ENCODE measurements around the gene NUP37.

The NUP37 gene

GRCh38 chr12:102110782-102111181 lies 9.1 kb downstream of the NUP37 start:
- TF ChIP-seq, protein P1, sequence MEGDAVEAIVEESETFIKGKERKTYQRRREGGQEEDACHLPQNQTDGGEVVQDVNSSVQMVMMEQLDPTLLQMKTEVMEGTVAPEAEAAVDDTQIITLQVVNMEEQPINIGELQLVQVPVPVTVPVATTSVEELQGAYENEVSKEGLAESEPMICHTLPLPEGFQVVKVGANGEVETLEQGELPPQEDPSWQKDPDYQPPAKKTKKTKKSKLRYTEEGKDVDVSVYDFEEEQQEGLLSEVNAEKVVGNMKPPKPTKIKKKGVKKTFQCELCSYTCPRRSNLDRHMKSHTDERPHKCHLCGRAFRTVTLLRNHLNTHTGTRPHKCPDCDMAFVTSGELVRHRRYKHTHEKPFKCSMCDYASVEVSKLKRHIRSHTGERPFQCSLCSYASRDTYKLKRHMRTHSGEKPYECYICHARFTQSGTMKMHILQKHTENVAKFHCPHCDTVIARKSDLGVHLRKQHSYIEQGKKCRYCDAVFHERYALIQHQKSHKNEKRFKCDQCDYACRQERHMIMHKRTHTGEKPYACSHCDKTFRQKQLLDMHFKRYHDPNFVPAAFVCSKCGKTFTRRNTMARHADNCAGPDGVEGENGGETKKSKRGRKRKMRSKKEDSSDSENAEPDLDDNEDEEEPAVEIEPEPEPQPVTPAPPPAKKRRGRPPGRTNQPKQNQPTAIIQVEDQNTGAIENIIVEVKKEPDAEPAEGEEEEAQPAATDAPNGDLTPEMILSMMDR (IDR thresholded peaks at IDR 0.05; ENCODE audit: low read depth, low read length): no peak
- TF ChIP-seq MYC (IDR thresholded peaks at IDR 0.05; ENCODE audit: low read depth, low read length) (no peak), POLR2A (IDR thresholded peaks at IDR 0.05; ENCODE audit: extremely low read depth, insufficient read length) (no peak)
- TF ChIP-seq, protein P2, sequence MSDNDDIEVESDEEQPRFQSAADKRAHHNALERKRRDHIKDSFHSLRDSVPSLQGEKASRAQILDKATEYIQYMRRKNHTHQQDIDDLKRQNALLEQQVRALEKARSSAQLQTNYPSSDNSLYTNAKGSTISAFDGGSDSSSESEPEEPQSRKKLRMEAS (IDR thresholded peaks at IDR 0.05; ENCODE audit: low read depth, low read length): no peak
- no peak for DNase-seq (ENCODE audit: low read depth)
- H3K4me3 ChIP-seq (ENCODE audit: low read depth, low read length): no peak overlapping the region

DNA sequence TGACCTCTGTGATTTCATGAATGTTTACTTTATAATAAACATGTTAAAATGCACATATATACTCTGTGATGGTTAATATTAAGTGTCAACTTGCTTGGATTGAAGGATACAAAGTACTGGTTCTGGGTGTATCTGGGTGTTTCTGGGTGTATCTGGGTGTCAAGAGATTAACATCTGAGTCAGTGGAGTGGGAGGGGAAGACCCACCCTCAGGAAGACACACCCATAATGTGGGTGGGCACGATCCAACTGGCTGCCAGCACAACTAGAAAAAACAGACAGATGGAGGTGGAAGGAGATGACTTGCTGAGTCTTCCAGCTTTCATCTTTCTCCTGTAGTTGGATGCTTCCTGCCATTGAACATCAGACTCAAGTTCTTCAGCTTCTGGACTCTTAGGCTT lies 11.9 kb downstream of the NUP37 start:
- no peak overlapping the region for H3K4me3 ChIP-seq (ENCODE audit: low read depth, low read length)
- TF ChIP-seq MYC (IDR thresholded peaks at IDR 0.05; ENCODE audit: low read depth, low read length): no peak
- TF ChIP-seq, protein P2 (IDR thresholded peaks at IDR 0.05; ENCODE audit: low read depth, low read length): no peak
- TF ChIP-seq POLR2A (IDR thresholded peaks at IDR 0.05; ENCODE audit: extremely low read depth, insufficient read length): no peak
- TF ChIP-seq, protein P1 (IDR thresholded peaks at IDR 0.05; ENCODE audit: low read depth, low read length): no peak
- no peak for DNase-seq (ENCODE audit: low read depth)

GRCh38 chr12:102106905-102107304 lies 13.0 kb downstream of the NUP37 start:
- H3K4me3 ChIP-seq (ENCODE audit: low read depth, low read length): no peak overlapping the region
- no peak for DNase-seq (ENCODE audit: low read depth)
- TF ChIP-seq, protein P1 (IDR thresholded peaks at IDR 0.05; ENCODE audit: low read depth, low read length): no peak
- TF ChIP-seq POLR2A (IDR thresholded peaks at IDR 0.05; ENCODE audit: extremely low read depth, insufficient read length) (no peak), MYC (IDR thresholded peaks at IDR 0.05; ENCODE audit: low read depth, low read length) (no peak)
- TF ChIP-seq, protein P2 (IDR thresholded peaks at IDR 0.05; ENCODE audit: low read depth, low read length): no peak

DNA sequence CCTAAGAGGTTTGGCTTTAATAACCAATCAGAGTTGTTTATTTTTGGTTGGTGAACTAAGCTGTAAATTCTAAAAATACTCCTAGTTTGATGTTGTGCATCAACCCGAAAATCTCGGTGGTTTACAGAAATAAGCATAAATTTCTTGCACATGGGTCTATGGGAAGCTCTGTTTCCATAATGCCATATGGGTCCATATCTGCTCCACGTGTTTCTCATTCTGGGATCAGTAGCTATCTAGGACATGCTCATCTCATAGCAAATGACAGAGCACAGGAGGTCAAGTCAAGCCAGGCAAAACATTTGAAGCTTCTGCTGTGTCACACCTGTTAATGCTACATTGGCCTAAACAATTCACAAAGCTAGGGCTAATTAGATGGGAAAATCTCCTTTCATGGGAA lies 23.1 kb downstream of the NUP37 start:
- H3K4me3 ChIP-seq (ENCODE audit: low read depth, low read length): no peak overlapping the region
- TF ChIP-seq, protein P1 (IDR thresholded peaks at IDR 0.05; ENCODE audit: low read depth, low read length): no peak
- no peak for TF ChIP-seq MYC (IDR thresholded peaks at IDR 0.05; ENCODE audit: low read depth, low read length)
- TF ChIP-seq POLR2A (IDR thresholded peaks at IDR 0.05; ENCODE audit: extremely low read depth, insufficient read length): no peak
- TF ChIP-seq, protein P2 (IDR thresholded peaks at IDR 0.05; ENCODE audit: low read depth, low read length): no peak
- DNase-seq (ENCODE audit: low read depth): no peak

GRCh38 chr12:102095677-102096263 lies 24.1 kb downstream of the NUP37 start:
- no peak overlapping the region for H3K4me3 ChIP-seq (ENCODE audit: low read depth, low read length)
- peak; percentile 49 for DNase-seq (ENCODE audit: low read depth)
- TF ChIP-seq, protein P1 (IDR thresholded peaks at IDR 0.05; ENCODE audit: low read depth, low read length): peak; percentile 65
- TF ChIP-seq, protein P2 (IDR thresholded peaks at IDR 0.05; ENCODE audit: low read depth, low read length): no peak
- TF ChIP-seq POLR2A (IDR thresholded peaks at IDR 0.05; ENCODE audit: extremely low read depth, insufficient read length) (no peak), MYC (IDR thresholded peaks at IDR 0.05; ENCODE audit: low read depth, low read length) (no peak)

All from NB4 (cell line).